ENCODE measurements around the gene SYNE2.

- no peak for TF ChIP-seq CTCF (conservative IDR thresholded peaks at IDR 0.05)
- TF ChIP-seq EZH2 (IDR thresholded peaks at IDR 0.05; ENCODE audit: low read depth) = no peak
These were observed 365.8 kb downstream of the SYNE2 start for GRCh38 chr14:64218344-64219240.

All from PC-9 (cell line).